Gastroesophageal sphincter (tissue), 3 donors: ENCODE data around the gene SUPT3H.

ENCODE experiments used
- POLR2AphosphoS5 ChIP-seq: sonication (generic); formaldehyde crosslinking; IDR thresholded peaks from one replicate; pipeline ENCODE4 v1.6.1; 2017; ENCODE audit warnings: antibody characterized with exemption
- TF ChIP-seq, protein P1 (sequence below), 4 experiments: fragments of 200-600 bp in 2 of 4; fragments of 450-650 bp in 2 of 4; sonication (generic) in 1 of 4; IDR thresholded peaks; one replicate each; pipeline ENCODE4 v1.5.1; 2017 to 2019; ENCODE audit warnings: antibody characterized with exemption in 4 of 4, mild to moderate bottlenecking in 2 of 4, moderate library complexity in 2 of 4

DNA sequence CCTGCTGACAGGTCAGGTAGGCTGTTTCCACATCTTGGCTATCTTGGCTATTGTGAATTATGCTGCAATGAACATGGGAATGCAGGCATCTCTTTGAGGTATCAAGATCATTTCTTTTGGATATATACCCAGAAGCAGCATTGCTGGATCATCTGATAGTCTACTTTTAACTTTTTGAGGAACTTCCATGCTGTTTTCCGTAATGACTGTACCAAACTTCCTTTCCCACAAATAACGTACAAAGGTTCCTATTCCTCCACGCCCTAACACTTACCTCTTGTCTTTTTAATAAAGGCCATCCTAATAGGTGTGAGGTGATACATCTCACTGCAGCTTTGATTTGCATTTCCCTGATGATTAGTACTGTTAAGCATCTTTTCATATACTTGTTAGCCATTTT, 388.3 kb downstream of the SUPT3H start:
- TF ChIP-seq POLR2AphosphoS5, result no peak
- TF ChIP-seq, protein P1, sequence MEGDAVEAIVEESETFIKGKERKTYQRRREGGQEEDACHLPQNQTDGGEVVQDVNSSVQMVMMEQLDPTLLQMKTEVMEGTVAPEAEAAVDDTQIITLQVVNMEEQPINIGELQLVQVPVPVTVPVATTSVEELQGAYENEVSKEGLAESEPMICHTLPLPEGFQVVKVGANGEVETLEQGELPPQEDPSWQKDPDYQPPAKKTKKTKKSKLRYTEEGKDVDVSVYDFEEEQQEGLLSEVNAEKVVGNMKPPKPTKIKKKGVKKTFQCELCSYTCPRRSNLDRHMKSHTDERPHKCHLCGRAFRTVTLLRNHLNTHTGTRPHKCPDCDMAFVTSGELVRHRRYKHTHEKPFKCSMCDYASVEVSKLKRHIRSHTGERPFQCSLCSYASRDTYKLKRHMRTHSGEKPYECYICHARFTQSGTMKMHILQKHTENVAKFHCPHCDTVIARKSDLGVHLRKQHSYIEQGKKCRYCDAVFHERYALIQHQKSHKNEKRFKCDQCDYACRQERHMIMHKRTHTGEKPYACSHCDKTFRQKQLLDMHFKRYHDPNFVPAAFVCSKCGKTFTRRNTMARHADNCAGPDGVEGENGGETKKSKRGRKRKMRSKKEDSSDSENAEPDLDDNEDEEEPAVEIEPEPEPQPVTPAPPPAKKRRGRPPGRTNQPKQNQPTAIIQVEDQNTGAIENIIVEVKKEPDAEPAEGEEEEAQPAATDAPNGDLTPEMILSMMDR (IDR thresholded peaks at IDR 0.05), result no peak
